ENCODE measurements around the gene ZNF444. TPM values are rescaled to one million over a fixed set of nuclear protein-coding genes. Genes with fewer than 3 reads are reported as not detected.
A peak's percentile ranks its signal among the peaks of the same experiment; 100 is the strongest.

ZNF444 gene
- total and polyA plus RNA-seq, 7 donors = 11.4 to 57.4 (median 27.9) TPM

DNA sequence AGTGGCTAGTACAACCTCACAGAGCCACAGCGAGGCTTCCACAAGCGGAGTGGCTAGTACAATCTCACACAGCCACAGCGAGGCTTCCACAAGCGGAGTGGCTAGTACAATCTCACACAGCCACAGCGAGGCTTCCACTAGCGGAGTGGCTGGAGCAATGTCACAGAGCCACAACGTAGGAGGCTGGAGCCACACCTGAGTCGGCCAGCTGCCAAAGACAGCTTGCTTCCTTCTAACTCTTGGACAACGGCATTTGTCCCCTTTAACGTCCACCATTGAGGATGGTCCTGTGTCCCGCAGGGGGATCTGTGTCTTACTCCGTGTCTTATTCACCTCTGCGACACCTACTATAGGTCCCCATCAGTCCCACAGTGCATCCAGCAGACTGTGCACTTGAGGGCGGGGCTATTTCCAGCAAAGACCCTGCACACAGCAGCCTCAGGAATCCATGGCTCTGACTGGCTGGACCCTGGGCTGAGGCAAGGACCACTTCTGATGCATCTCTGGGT lies 23.7 kb upstream of the ZNF444 start:
- intact Hi-C loops (cut with DNase I) = no loop called here
- peaks cover 0 to 70% (median 60%) of the 10 kb centered on the region in 4 donors for H3K4me1 ChIP-seq
- WGBS, 2 donors = 43 to 80% methylated on average over 14 of the region's 14 CpGs
- no peak overlapping the region for H3K27ac ChIP-seq
- no peak for DNase-seq
- H3K36me3 ChIP-seq = peaks cover 0 to 5% (median 0%) of the 10 kb centered on the region in 4 donors
- TF ChIP-seq, protein P1, sequence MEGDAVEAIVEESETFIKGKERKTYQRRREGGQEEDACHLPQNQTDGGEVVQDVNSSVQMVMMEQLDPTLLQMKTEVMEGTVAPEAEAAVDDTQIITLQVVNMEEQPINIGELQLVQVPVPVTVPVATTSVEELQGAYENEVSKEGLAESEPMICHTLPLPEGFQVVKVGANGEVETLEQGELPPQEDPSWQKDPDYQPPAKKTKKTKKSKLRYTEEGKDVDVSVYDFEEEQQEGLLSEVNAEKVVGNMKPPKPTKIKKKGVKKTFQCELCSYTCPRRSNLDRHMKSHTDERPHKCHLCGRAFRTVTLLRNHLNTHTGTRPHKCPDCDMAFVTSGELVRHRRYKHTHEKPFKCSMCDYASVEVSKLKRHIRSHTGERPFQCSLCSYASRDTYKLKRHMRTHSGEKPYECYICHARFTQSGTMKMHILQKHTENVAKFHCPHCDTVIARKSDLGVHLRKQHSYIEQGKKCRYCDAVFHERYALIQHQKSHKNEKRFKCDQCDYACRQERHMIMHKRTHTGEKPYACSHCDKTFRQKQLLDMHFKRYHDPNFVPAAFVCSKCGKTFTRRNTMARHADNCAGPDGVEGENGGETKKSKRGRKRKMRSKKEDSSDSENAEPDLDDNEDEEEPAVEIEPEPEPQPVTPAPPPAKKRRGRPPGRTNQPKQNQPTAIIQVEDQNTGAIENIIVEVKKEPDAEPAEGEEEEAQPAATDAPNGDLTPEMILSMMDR (IDR thresholded peaks at IDR 0.05) = no peak
- TF ChIP-seq EP300 (IDR thresholded peaks at IDR 0.05) (no peak), POLR2A (IDR thresholded peaks at IDR 0.05) (no peak), POLR2AphosphoS5 (IDR thresholded peaks at IDR 0.05) (no peak)
- no peaks in the 10 kb centered on the region for H3K9me3 ChIP-seq
- H3K4me3 ChIP-seq = no peak overlapping the region
- no peaks in the 10 kb centered on the region for H3K27me3 ChIP-seq

DNA sequence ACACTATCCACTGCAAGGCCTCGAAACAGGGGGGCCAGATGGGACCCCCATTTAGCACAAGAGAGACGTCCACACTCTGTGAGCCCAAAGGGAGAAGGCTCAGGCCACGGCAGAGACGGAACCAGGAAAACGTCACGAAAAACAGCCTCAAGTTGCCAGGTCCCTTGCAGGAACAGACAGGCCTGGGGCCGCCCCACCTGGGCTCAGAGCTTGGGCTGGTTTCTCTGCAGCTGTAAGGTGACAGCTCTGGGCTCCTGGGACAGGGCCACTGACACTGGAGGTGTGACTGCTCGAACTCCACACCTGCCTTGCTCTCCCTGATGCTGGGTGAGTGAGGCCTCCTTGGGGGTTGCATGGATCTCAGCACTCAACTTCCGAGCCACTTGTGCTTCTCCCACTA lies 23.2 kb upstream of the ZNF444 start:
- intact Hi-C loops (cut with DNase I) = no loop called here
- Histone ChIP-seq H3K27ac (no peak overlapping the region), H3K4me1 (peaks cover 0 to 65% (median 56%) of the 10 kb centered on the region in 4 donors), H3K36me3 (peaks cover 0 to 5% (median 0%) of the 10 kb centered on the region in 4 donors), H3K9me3 (no peaks in the 10 kb centered on the region), H3K27me3 (no peaks in the 10 kb centered on the region), H3K4me3 (no peak overlapping the region)
- WGBS, 2 donors = 38 to 67% methylated on average over 9 of the region's 9 CpGs
- TF ChIP-seq POLR2A (IDR thresholded peaks at IDR 0.05) (no peak), EP300 (IDR thresholded peaks at IDR 0.05) (no peak), POLR2AphosphoS5 (IDR thresholded peaks at IDR 0.05) (no peak)
- TF ChIP-seq, protein P1 (IDR thresholded peaks at IDR 0.05) = no peak
- DNase-seq = no peak

- no peaks in the 10 kb centered on the region for H3K9me3 ChIP-seq
- H3K27ac ChIP-seq = peak overlapping the region; percentile 95 to 98 (median 96)
- TF ChIP-seq EP300 (IDR thresholded peaks at IDR 0.05) = no peak
- no peak for TF ChIP-seq POLR2A (IDR thresholded peaks at IDR 0.05)
- TF ChIP-seq, protein P1 (IDR thresholded peaks at IDR 0.05) = no peak
- no peak for TF ChIP-seq POLR2AphosphoS5 (IDR thresholded peaks at IDR 0.05)
- H3K4me3 ChIP-seq = peak overlapping the region in 3 of 4 donors; percentile 92 to 95 (median 94)
- no peaks in the 10 kb centered on the region for H3K27me3 ChIP-seq
- peaks cover 0 to 5% (median 0%) of the 10 kb centered on the region in 4 donors for H3K36me3 ChIP-seq
- peaks cover 0 to 55% (median 47%) of the 10 kb centered on the region in 4 donors for H3K4me1 ChIP-seq
- intact Hi-C loops (cut with DNase I) = no loop called here
- 27 to 51% methylated on average over 8 of the region's 8 CpGs for WGBS, 2 donors
- no peak for DNase-seq
Measured at GRCh38 chr19:56118666-56119581, 22.2 kb upstream of the ZNF444 start.

- no peak for TF ChIP-seq POLR2AphosphoS5 (IDR thresholded peaks at IDR 0.05)
- TF ChIP-seq POLR2A (IDR thresholded peaks at IDR 0.05) = no peak
- TF ChIP-seq EP300 (IDR thresholded peaks at IDR 0.05) = no peak
- TF ChIP-seq, protein P1 (IDR thresholded peaks at IDR 0.05) = no peak
- Histone ChIP-seq H3K27ac (peak overlapping the region; percentile 95 to 98 (median 96)), H3K36me3 (peaks cover 0 to 5% (median 0%) of the 10 kb centered on the region in 4 donors), H3K4me1 (peaks cover 0 to 48% (median 41%) of the 10 kb centered on the region in 4 donors), H3K27me3 (no peaks in the 10 kb centered on the region), H3K9me3 (no peaks in the 10 kb centered on the region), H3K4me3 (peak overlapping the region; percentile 92 to 95 (median 93))
- DNase-seq = no peak
- 14 to 47% methylated on average over 16 of the region's 16 CpGs for WGBS, 2 donors
- intact Hi-C loops (cut with DNase I) = no loop called here
Measured at GRCh38 chr19:56119582-56119978, 21.5 kb upstream of the ZNF444 start.

Data from sigmoid colon (tissue), 7 donors.